ENCODE data around the gene PARM1. TPM values are rescaled to one million over a fixed set of nuclear protein-coding genes. Genes with fewer than 3 reads are reported as not detected.
"Not testable (repeated sequence)": the region's sequence is repeated elsewhere in the genome, so short reads cannot be mapped to it uniquely, and the experiment has no call there.

The PARM1 gene
- total RNA-seq, 1 donor from 2014 or later, result 90.7 TPM

- H3K9me3 ChIP-seq (replicated peaks), result peaks cover 24% of the 10 kb centered on the region
- intact Hi-C loops (cut with micrococcal nuclease), result no loop called here
These were observed 43.2 kb downstream of the PARM1 start for GRCh38 chr4:74975848-74976824.

DNA sequence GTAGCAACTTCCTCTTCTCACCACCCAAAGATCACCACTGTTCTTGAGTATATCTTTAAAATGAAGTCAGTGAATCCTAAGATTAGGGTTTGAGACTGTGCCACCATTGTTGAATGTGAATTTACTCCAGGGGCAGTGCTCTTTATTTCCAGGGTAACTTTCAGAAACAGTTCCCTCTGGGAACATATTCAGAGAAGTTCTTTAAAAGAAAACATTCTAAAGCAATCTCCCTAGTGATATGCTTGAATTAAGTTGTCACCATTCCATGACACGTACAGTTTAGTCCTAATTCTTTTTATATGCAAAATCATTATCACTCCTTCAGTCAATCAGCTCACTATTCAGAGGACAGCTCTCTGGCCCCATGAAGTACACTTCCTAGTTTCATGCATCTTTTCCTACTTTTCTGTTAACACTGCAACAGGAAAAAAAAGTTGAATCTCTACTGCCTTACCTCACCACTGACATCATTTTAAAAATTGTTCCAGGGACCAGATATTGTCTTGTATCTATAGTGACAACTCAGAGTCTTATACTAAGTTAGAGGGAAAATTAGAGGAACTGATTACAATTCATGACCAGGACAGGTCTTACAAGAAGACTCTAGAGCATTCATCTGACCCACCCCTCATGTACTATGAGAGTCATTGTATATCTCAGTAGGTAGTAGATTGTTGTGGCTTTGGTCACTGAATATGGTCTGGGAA, 49.8 kb downstream of the PARM1 start:
- Histone ChIP-seq H3K4me3 (no peak overlapping the region), H3K4me1 (no peaks in the 10 kb centered on the region), H3K27me3 (ENCODE audit: low read depth) (no peaks in the 10 kb centered on the region), H3K36me3 (no peaks in the 10 kb centered on the region), H3K9me3 (replicated peaks) (peaks cover 17% of the 10 kb centered on the region), H3K27ac (replicated peaks) (no peak overlapping the region)
- TF ChIP-seq, protein P1, sequence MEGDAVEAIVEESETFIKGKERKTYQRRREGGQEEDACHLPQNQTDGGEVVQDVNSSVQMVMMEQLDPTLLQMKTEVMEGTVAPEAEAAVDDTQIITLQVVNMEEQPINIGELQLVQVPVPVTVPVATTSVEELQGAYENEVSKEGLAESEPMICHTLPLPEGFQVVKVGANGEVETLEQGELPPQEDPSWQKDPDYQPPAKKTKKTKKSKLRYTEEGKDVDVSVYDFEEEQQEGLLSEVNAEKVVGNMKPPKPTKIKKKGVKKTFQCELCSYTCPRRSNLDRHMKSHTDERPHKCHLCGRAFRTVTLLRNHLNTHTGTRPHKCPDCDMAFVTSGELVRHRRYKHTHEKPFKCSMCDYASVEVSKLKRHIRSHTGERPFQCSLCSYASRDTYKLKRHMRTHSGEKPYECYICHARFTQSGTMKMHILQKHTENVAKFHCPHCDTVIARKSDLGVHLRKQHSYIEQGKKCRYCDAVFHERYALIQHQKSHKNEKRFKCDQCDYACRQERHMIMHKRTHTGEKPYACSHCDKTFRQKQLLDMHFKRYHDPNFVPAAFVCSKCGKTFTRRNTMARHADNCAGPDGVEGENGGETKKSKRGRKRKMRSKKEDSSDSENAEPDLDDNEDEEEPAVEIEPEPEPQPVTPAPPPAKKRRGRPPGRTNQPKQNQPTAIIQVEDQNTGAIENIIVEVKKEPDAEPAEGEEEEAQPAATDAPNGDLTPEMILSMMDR (IDR thresholded peaks at IDR 0.05; ENCODE audit: borderline replicate concordance), result no peak
- DNase-seq, result no peak
- intact Hi-C loops (cut with micrococcal nuclease), result no loop called here

More at GRCh38 chr4:74975848-74976824, 43.2 kb downstream of the PARM1 start:
- TF ChIP-seq, protein P1 (IDR thresholded peaks at IDR 0.05; ENCODE audit: borderline replicate concordance), result no peak
- no peak overlapping the region for H3K4me3 ChIP-seq
- H3K27me3 ChIP-seq (ENCODE audit: low read depth), result no peaks in the 10 kb centered on the region
- peaks cover 28% of the 10 kb centered on the region for H3K4me1 ChIP-seq
- H3K36me3 ChIP-seq, result no peaks in the 10 kb centered on the region
- peak overlapping the region; percentile 31 for H3K27ac ChIP-seq (replicated peaks)
- DNase-seq, result peak; percentile 28

DNA sequence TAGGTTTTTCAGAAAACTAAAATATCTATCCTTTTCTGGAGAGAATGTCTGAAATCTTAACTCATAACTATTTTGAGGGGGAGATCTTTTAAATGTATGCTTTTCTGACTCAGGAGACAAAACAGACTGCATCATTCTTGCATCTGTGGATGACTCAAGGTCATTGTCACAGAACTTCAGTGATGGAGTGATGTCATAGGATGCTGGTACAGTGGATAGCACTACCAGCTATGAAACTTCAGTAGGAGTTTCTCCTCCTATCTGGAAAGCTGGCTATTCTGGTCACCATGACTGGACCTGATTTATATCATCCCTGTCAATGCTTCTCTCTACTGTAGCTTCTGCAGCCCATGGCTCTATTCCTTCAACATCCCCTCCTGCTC, 50.3 kb downstream of the PARM1 start:
- no peak for DNase-seq
- Histone ChIP-seq H3K27ac (replicated peaks) (no peak overlapping the region), H3K4me1 (peaks cover 5% of the 10 kb centered on the region), H3K9me3 (replicated peaks) (peaks cover 11% of the 10 kb centered on the region), H3K27me3 (ENCODE audit: low read depth) (no peaks in the 10 kb centered on the region), H3K36me3 (no peaks in the 10 kb centered on the region), H3K4me3 (no peak overlapping the region)
- TF ChIP-seq, protein P1 (IDR thresholded peaks at IDR 0.05; ENCODE audit: borderline replicate concordance), result no peak
- intact Hi-C loops (cut with micrococcal nuclease), result no loop called here

DNA sequence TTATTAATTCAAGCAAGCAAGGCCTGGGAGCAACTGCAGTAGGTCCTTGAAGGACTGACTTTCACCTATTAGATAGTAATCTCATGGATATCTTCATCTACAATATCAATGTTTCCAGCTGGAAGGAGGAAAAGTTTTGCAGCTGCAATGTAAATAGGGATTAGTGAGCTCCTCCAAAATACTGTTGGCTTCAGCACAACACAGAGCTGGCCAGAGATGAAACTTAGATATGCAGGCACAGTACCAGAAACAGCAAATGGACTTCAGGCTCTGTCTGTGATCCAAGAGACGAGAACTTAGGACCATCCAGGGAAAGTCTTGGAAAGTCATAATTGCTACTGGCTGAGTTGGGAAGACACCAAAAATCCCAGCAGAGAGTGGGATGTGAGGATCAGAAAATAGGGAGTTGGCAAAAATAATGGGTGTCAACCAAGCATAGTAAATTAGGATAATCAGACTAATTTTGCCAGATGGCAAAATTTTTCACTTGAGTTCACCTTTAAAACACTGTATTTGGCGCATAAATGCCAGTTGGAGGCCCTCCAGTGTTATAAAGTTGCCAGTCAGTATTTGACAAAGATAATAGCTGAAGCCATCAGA, 57.5 kb downstream of the PARM1 start:
- no peaks in the 10 kb centered on the region for H3K27me3 ChIP-seq (ENCODE audit: low read depth)
- no peak overlapping the region for H3K4me3 ChIP-seq
- peaks cover 8% of the 10 kb centered on the region for H3K9me3 ChIP-seq (replicated peaks)
- intact Hi-C loops (cut with micrococcal nuclease), result no loop called here
- peaks cover 38% of the 10 kb centered on the region for H3K4me1 ChIP-seq
- no peaks in the 10 kb centered on the region for H3K36me3 ChIP-seq
- no peak for DNase-seq
- TF ChIP-seq, protein P1 (IDR thresholded peaks at IDR 0.05; ENCODE audit: borderline replicate concordance), result no peak
- no peak overlapping the region for H3K27ac ChIP-seq (replicated peaks)

DNA sequence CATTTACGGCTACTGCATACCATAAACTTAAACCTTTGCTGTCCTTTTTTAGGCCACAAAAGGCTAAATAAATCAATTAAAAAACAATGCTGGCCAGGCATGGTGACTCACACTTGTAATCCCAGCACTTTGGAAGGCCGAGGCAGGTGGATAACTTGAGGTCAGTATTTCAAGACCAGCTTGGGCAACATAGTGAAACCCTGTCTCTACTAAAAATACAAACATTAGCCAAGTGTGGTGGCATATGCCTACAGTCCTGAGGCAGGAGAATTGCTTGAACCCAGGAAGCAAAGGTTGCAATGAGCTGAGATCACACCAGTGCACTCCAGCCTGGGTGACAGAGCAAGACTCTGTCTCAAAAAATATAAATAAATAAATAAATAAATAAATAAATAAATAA, 61.5 kb downstream of the PARM1 start:
- H3K36me3 ChIP-seq; H3K27me3 ChIP-seq (ENCODE audit: low read depth); H3K9me3 ChIP-seq (replicated peaks); intact Hi-C loops (cut with micrococcal nuclease); DNase-seq; H3K27ac ChIP-seq (replicated peaks); H3K4me3 ChIP-seq: not testable (repeated sequence)
- peaks cover 47% of the 10 kb centered on the region for H3K4me1 ChIP-seq

Measured in left ventricle myocardium inferior (tissue), 1 donor.